Stomach (tissue), 9 donors: ENCODE measurements around the gene PTPRM. TPM values are rescaled to one million over a fixed set of nuclear protein-coding genes. Genes with fewer than 3 reads are reported as not detected.

ENCODE experiments used
- DNase-seq, 2 donors: peaks; one replicate each; pipeline versions ENCODE4 v3.0.0 to v3.0.0-alpha.2; 2013 to 2019
- H3K27ac ChIP-seq, 5 donors: fragments of 200-600 bp in 4 of 5; sonication (generic) in 4 of 5; one replicate each; pipeline ENCODE4 v1.5.1; 2013 to 2019; ENCODE audit warnings: mild to moderate bottlenecking in 1 of 5, moderate library complexity in 1 of 5
- H3K27me3 ChIP-seq, 3 donors: fragments of 200-600 bp; sonication (generic); one replicate each; pipeline ENCODE4 v1.5.1; 2017 to 2019; ENCODE audit warnings: mixed run types in 1 of 3
- H3K36me3 ChIP-seq, 4 donors: fragments of 200-600 bp; sonication (generic); 1 replicate in 3 of 4; 2 replicates in 1 of 4; pipeline ENCODE4 v1.5.1; 2016 to 2019
- H3K4me1 ChIP-seq, 4 donors: fragments of 200-600 bp; sonication (generic); one replicate each; pipeline ENCODE4 v1.5.1; 2016 to 2019
- H3K4me3 ChIP-seq, 4 donors: fragments of 200-600 bp; sonication (generic) in 3 of 4; one replicate each; pipeline ENCODE4 v1.5.1; 2016 to 2019; ENCODE audit warnings: mild to moderate bottlenecking in 1 of 4
- H3K9me3 ChIP-seq, 4 donors: fragments of 200-600 bp; sonication (generic); one replicate each; pipeline ENCODE4 v1.5.1; 2016 to 2019
- CTCF ChIP-seq, 7 experiments: fragments of 450-650 bp in 4 of 7; fragments of 200-600 bp in 3 of 7; sonication (generic) in 3 of 7; IDR thresholded peaks; one replicate each; pipeline ENCODE4 v1.5.1; 2016 to 2019; ENCODE audit warnings: antibody characterized with exemption in 7 of 7, control low read depth in 2 of 7, mild to moderate bottlenecking in 1 of 7
- EP300 ChIP-seq: sonication (generic); formaldehyde crosslinking; IDR thresholded peaks from one replicate; pipeline ENCODE4 v1.6.1; 2017; ENCODE audit warnings: antibody characterized with exemption
- POLR2A ChIP-seq, 4 donors: fragments of 450-650 bp; IDR thresholded peaks; one replicate each; pipeline ENCODE4 v1.6.1; 2016; ENCODE audit warnings: antibody characterized with exemption in 4 of 4, control low read depth in 2 of 4, mild to moderate bottlenecking in 1 of 4, moderate library complexity in 1 of 4
- POLR2AphosphoS5 ChIP-seq, 3 donors: sonication (generic); formaldehyde crosslinking; IDR thresholded peaks; one replicate each; pipeline ENCODE4 v1.6.1; 2016; ENCODE audit warnings: antibody characterized with exemption in 3 of 3
- WGBS, 5 donors: extraction: QIAGEN DNeasy Blood & Tissue Kit in 3 of 5; methylation state at CpG; one replicate each; pipeline versions ENCODE4 v1.1.5 to v1.1.7; 2013 to 2018; 5-methylcytosine and 5-hydroxymethylcytosine counted together
- intact Hi-C: fragments of 100-400 bp; cut with DNase I; formaldehyde crosslinking; loops from one replicate; pipeline ENCODE4 v1.15.1; 2023; ENCODE audit warnings: low total_unique reads
- polyA plus RNA-seq, 3 donors: library from polyadenylated mRNA; stranded (reverse); fragments of 200-250 nt; gene quantifications; one replicate each; pipeline ENCODE4 v1.2.3, GENCODE V29; 2013
- total RNA-seq, 5 donors: library from RNA; depleted of rRNA; stranded (reverse); fragments of >200 nt; gene quantifications; one replicate each; pipeline versions ENCODE4 v1.1.0 to v1.2.3, GENCODE V29; 2014 to 2016
- donor health status: healthy with polysubstance abuse.
- donor health status: Bipolar disorder and iron deficiency.
- donor health status: healthy.

PTPRM gene
- total and polyA plus RNA-seq, 8 donors: 7.5 to 246 (median 58.2) TPM

- TF ChIP-seq POLR2AphosphoS5 (IDR thresholded peaks at IDR 0.05) (peak in 1 of 3 donors; percentile 54), EP300 (no peak)
- WGBS, 5 donors: 68 to 87% (median 85%) methylated on average over 4 of the region's 4 CpGs
- H3K9me3 ChIP-seq: peaks cover 0 to 6% (median 3%) of the 10 kb centered on the region in 4 donors
- no peak for DNase-seq
- peaks cover 0 to 28% (median 10%) of the 10 kb centered on the region in 4 donors for H3K4me1 ChIP-seq
- peak overlapping the region in 1 of 5 donors; percentile 17 for H3K27ac ChIP-seq
- no peak overlapping the region for H3K4me3 ChIP-seq
- H3K27me3 ChIP-seq: no peaks in the 10 kb centered on the region
- intact Hi-C loops: no loop called here
- no peaks in the 10 kb centered on the region for H3K36me3 ChIP-seq
These were observed 303.7 kb downstream of the PTPRM start for GRCh38 chr18:7870855-7871254.

GRCh38 chr18:7871560-7872456 lies 304.7 kb downstream of the PTPRM start:
- H3K9me3 ChIP-seq: peaks cover 0 to 4% (median under 1%) of the 10 kb centered on the region in 4 donors
- H3K4me3 ChIP-seq: no peak overlapping the region
- TF ChIP-seq POLR2A (IDR thresholded peaks at IDR 0.05) (no peak), EP300 (no peak), POLR2AphosphoS5 (IDR thresholded peaks at IDR 0.05) (no peak), CTCF (IDR thresholded peaks at IDR 0.05) (no peak)
- intact Hi-C loops: no loop called here
- H3K36me3 ChIP-seq: no peaks in the 10 kb centered on the region
- peak overlapping the region in 2 of 5 donors; percentile 14 to 17 for H3K27ac ChIP-seq
- H3K4me1 ChIP-seq: peaks cover 0 to 28% (median 10%) of the 10 kb centered on the region in 4 donors
- 57 to 67% (median 64%) methylated on average over 4 of the region's 4 CpGs for WGBS, 5 donors
- DNase-seq: peak in 1 of 2 donors; percentile 37
- H3K27me3 ChIP-seq: no peaks in the 10 kb centered on the region

GRCh38 chr18:7872569-7872968 lies 305.5 kb downstream of the PTPRM start:
- peaks cover 0 to 30% (median 13%) of the 10 kb centered on the region in 4 donors for H3K4me1 ChIP-seq
- intact Hi-C loops: no loop called here
- TF ChIP-seq POLR2A (IDR thresholded peaks at IDR 0.05): no peak
- no peak for TF ChIP-seq CTCF (IDR thresholded peaks at IDR 0.05)
- no peak for TF ChIP-seq EP300
- TF ChIP-seq POLR2AphosphoS5 (IDR thresholded peaks at IDR 0.05): no peak
- DNase-seq: peak in 1 of 2 donors; percentile 23
- WGBS, 5 donors: 62 to 71% (median 69%) methylated on average over 3 of the region's 3 CpGs
- H3K4me3 ChIP-seq: no peak overlapping the region
- no peaks in the 10 kb centered on the region for H3K9me3 ChIP-seq
- no peak overlapping the region for H3K27ac ChIP-seq
- H3K27me3 ChIP-seq: no peaks in the 10 kb centered on the region
- no peaks in the 10 kb centered on the region for H3K36me3 ChIP-seq

- no peaks in the 10 kb centered on the region for H3K27me3 ChIP-seq
- no peak for TF ChIP-seq POLR2A (IDR thresholded peaks at IDR 0.05)
- TF ChIP-seq CTCF (IDR thresholded peaks at IDR 0.05): no peak
- no peak for TF ChIP-seq EP300
- no peak for TF ChIP-seq POLR2AphosphoS5 (IDR thresholded peaks at IDR 0.05)
- no peak for DNase-seq
- whole genome bisulfite sequencing, 5 donors: 71 to 92% (median 88%) methylated on average over 2 of the region's 2 CpGs
- peaks cover 0 to 38% (median 16%) of the 10 kb centered on the region in 4 donors for H3K4me1 ChIP-seq
- no peak overlapping the region for H3K4me3 ChIP-seq
- H3K27ac ChIP-seq: no peak overlapping the region
- intact Hi-C loops: no loop called here
- no peaks in the 10 kb centered on the region for H3K9me3 ChIP-seq
- no peaks in the 10 kb centered on the region for H3K36me3 ChIP-seq
These were observed 306.2 kb downstream of the PTPRM start for GRCh38 chr18:7873316-7873715.
